Peyer's patch (tissue), 4 donors: ENCODE results near the gene TOR1AIP1.

Experiments
- POLR2A ChIP-seq, 2 donors: fragments of 450-650 bp; IDR thresholded peaks; one replicate each; pipeline ENCODE4 v1.5.1; 2017; ENCODE audit warnings: antibody characterized with exemption in 2 of 2, mild to moderate bottlenecking in 2 of 2, moderate library complexity in 2 of 2
- TF ChIP-seq, protein P1 (sequence below), 6 experiments: fragments of 450-650 bp in 4 of 6; fragments of 200-600 bp in 2 of 6; sonication (generic) in 1 of 6; IDR thresholded peaks; one replicate each; pipeline ENCODE4 v1.5.1; 2017 to 2019; ENCODE audit warnings: antibody characterized with exemption in 6 of 6, mild to moderate bottlenecking in 3 of 6, moderate library complexity in 1 of 6

GRCh38 chr1:179951383-179952144, 69.5 kb downstream of the TOR1AIP1 start:
- no peak for TF ChIP-seq POLR2A (IDR thresholded peaks at IDR 0.05)
- TF ChIP-seq, protein P1, sequence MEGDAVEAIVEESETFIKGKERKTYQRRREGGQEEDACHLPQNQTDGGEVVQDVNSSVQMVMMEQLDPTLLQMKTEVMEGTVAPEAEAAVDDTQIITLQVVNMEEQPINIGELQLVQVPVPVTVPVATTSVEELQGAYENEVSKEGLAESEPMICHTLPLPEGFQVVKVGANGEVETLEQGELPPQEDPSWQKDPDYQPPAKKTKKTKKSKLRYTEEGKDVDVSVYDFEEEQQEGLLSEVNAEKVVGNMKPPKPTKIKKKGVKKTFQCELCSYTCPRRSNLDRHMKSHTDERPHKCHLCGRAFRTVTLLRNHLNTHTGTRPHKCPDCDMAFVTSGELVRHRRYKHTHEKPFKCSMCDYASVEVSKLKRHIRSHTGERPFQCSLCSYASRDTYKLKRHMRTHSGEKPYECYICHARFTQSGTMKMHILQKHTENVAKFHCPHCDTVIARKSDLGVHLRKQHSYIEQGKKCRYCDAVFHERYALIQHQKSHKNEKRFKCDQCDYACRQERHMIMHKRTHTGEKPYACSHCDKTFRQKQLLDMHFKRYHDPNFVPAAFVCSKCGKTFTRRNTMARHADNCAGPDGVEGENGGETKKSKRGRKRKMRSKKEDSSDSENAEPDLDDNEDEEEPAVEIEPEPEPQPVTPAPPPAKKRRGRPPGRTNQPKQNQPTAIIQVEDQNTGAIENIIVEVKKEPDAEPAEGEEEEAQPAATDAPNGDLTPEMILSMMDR (IDR thresholded peaks at IDR 0.05): no peak
